GM18861 (cell line): ENCODE data around the gene RAPGEF2.

ENCODE experiments used
- ATAC-seq: cut with Tn5 transposase; IDR thresholded peaks from one replicate; pipeline ENCODE4 v1.9.1; 2021; ENCODE audit not compliant: unreplicated experiment

Gene RAPGEF2

DNA sequence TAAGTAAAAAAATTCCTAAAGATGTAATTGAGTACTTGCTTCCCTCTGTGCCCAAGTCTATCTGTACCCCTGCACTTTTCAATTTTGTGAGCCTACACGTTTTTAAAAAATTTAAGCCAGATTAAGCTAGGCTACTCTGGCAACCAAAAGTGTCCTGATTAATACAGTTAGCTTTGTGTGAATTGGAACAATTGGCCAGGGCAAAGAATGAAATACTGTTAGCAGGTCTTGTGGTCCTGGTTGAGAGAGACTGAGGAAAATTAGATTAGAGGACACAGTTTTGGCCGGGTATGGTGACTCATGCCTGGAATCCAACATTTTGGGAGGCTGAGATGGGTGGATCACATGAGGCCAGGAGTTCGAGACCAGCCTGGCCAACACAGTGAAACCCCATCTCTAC, 293.3 kb downstream of the RAPGEF2 start:
- ATAC-seq, result no peak

DNA sequence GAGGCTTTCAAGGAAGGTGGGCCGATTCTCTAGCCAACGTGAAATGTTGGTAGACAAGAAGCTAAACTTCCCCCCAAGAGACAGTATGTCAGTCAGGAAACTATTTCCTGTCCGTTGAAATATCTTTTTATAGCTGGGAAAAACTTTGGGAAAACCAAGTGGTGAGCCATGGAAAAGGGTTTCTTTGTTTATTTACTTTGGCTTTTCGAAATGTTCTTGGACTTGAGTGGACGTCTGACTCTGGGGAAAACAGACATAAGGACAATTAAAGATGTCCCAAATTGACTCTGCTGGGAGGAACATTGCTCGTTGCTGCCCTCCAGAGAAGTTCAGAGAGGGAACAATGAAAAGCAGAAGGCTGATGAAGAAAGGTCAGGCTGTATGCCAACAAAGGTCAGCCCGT, 295.4 kb downstream of the RAPGEF2 start:
- ATAC-seq, result no peak

DNA sequence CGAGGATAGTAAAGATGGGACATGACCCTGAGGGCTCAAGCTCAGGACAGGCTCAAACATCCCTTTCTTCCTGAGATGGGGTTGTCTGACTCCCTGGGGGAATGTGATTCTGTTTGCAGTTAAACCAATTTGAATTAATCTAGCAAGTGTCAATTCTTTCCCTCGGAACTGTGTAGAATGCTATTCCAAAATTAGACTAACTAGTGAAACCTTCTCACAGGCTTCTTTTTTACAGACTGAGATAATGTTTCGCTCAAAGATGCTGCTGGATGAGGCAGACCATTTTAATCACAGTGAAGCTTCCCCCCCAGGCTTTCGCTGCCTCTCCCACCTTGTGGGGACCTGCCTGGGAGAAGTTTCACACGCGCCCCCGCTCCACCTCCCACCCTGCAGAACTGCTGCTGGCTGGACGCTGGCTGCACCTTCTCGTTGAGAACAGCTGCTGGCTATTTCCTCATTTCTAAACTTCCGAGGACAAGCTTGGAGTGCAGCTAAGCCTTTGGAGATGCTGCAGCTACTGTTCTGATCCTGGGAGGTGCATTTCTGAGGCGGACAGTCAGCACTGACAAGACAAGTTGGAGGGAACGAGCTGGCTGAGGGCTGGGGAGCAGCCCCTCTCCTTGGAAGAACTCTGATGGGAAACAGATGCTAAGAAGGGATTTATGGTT, 297.8 kb downstream of the RAPGEF2 start:
- no peak for ATAC-seq

DNA sequence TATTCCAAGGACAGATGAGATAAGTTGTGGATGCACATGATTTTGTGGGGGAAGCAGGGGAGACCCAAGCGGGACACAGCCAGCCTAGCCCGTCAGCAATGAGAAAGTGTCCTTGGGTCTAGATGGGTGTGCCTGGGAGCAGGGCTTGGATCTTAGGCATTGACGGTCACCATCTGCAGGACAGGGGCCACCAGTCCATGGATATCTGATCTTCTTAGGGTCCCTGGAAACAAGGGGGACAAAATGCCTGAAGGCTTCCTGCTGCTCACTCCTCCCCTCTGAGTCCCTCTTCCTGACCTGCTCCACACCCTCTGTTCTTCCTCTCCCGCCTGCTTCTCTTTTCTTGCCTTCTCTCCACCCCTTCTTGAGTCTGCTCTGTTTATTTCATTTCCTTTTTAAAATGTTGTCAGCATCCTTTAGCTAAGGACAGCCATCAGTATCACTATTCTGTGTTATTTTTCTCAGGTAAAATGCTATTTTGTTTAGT, 298.4 kb downstream of the RAPGEF2 start:
- no peak for ATAC-seq

DNA sequence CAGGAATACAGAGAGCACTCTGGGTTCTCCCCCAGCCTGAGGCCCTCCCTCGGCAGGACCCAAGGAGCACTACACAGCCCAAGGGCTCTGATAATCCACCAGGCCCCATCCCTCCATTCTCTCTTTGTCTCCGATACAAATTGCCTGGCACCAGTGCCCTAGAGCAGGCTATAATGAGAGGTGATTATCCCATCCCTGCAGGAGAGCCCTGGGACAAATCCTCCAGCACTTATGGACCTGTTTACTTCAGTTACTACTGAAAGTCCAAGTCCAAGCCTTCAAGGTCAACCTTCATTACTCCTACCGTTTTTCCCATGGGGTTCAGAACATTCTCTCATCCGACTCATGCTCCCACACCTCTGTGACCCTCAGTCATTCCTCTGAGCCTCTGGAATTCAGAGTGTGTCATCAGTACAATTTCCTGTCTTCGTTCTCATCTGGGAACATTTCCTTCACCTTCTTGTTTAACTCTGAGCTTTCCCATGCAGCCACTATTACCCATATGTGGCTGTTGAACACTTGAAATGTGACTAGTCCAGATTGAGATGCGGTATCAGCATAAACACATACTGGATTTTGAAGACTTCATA, 299.0 kb downstream of the RAPGEF2 start:
- no peak for ATAC-seq
